GM21381 (cell line): ENCODE data around the gene DCC.

Experiments
- ATAC-seq: cut with Tn5 transposase; IDR thresholded peaks from one replicate; pipeline ENCODE4 v1.9.1; 2021; ENCODE audit warnings: mild to moderate bottlenecking, moderate library complexity; ENCODE audit not compliant: unreplicated experiment

Gene DCC

DNA sequence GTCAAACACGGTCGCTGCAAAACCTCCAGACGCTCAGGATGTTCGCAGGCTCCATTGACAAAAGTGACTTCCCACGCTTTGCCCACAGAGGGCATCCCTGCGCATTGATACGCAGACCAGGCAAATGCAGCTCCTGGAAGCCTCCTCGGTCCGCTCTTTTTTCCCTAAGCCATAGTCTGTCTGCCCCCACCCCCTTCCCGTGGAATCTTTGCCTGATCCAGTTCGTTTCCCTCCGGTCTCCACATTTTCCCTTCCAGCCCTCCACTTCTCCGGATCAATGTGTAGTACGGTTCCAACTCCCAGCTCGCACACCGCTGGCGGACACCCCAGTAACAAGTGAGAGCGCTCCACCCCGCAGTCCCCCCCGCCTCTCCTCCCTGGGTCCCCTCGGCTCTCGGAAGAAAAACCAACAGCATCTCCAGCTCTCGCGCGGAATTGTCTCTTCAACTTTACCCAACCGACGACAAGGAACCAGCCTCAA lies at the start of gene DCC:
Gene DCC, plus strand, starts transcription at position 307 of the 481 bp plus-strand sequence. CDS start 591 bp downstream, outside the sequence.
- no peak for ATAC-seq

DNA sequence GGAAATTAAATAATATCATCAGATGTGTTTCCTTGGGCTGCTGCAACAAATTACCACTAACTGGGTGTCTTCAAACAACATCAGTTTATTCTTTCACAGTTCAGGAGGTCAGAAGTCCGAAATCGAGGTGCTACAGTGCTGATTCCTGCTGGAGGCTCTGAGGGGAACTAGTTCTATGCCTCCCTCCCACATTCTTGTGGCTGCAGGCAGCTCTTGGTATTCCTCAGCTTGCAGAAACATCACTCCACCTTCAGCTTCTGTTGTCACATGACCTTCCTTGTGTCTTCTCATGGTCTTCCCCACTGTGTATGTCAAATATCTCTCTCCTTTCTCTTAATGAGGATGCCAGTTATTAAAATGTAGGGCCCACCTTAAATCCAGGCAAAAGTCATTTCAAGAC lies 29.3 kb upstream of the DCC start:
- no peak for ATAC-seq

DNA sequence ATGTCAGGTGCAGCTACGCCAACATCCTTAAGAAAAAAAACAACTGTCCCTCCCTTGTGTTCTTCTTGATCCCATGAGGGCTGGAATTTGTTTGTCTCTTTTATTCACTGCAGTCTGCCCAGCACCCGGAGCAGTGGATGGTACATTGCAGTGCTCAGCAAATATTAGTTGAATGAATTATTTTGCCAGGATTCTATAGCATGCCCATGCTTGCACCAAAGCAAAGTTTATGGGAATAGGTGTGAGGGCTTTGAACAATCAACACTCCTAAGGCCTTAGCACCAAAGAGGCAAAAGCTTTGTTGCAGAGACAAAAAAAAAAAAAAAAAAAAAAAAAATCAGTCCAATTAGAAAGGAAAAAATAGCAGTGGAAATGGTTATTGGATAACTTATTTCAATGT lies 28.7 kb upstream of the DCC start:
- ATAC-seq = no peak

GRCh38 chr18:52312346-52312745 lies 27.7 kb upstream of the DCC start:
- no peak for ATAC-seq

- ATAC-seq = no peak
Observed at GRCh38 chr18:52313213-52313612, 26.8 kb upstream of the DCC start.

GRCh38 chr18:52319424-52319983 lies 20.5 kb upstream of the DCC start:
- no peak for ATAC-seq

DNA sequence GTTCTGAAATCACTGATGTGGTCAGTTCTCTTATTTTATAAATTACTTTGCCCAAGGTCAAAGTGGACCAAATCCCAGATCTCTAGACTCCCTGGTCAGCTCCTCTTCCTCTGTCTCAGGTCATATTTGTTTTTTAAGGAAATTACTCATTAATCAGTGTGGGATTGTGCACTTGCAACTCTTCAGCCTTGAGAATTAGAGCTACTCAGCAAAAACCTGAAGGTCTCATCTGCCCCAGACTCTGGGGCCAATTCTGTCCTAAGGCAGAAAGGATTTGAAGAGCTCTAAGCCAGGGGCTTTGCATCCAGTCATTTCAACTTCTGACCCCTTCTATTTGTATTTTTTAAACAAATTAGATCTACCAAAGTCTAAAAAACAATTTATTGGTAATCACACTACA lies 17.7 kb upstream of the DCC start:
- ATAC-seq = no peak

DNA sequence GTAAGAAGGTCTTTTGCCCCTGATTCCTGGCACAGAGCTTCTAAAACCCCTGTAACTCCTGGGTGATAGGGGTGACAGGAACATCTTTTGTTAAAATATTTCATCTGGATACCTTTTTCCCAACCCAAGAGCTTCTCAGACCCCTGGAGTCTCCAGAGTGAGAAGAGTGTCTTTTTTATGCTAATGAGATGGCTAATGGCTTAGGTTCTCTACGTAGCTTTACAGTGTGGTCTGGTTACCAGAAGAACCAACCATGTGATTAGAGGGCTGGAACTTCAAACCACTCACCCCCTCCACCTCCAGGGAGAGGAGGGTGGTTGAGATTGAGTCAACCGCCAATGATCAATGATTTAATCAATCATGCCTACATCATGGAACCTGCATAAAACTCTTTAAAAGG lies 16.2 kb upstream of the DCC start:
- no peak for ATAC-seq

- no peak for ATAC-seq
Observed at GRCh38 chr18:52325997-52326396, 14.0 kb upstream of the DCC start.

GRCh38 chr18:52333860-52334259 lies 6.1 kb upstream of the DCC start:
- ATAC-seq = no peak

DNA sequence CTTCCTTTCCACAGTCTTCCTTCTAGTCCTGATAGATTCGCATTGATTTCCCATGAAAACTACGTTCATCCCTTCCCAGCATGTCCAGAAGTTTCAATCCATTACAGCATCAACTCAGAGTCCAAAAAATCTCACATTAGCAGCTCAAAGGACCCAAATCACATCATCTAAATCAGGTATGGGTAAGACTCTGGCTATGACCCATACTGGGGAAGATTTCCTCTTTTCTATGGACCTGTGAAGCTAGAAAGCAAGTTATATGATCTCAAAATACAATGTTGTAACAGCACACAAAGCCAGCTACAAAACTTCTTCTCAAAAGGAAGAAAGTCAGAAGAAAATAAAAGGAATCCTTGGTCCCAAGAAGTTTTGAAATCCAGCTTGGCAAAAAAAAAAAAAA lies 5.7 kb upstream of the DCC start:
- ATAC-seq = no peak

DNA sequence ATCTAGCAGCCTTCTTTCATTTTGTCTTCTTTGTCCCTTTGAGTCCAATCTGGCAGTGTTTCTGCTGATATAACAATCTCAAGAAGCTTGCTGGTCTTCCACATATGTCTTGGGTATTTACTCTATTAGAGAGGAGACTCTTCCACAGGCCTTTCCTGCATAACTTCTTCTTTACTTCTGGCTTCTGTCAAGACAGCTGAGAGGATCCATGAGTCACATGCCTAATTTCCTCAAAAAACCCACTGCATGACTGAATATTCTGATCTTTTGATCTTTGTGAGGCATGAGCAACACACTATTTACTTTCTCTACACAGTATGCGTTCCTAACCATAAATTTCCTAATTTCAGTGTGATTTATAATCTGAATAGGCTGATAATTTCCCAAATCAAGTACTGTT lies 5.1 kb upstream of the DCC start:
- ATAC-seq = no peak

DNA sequence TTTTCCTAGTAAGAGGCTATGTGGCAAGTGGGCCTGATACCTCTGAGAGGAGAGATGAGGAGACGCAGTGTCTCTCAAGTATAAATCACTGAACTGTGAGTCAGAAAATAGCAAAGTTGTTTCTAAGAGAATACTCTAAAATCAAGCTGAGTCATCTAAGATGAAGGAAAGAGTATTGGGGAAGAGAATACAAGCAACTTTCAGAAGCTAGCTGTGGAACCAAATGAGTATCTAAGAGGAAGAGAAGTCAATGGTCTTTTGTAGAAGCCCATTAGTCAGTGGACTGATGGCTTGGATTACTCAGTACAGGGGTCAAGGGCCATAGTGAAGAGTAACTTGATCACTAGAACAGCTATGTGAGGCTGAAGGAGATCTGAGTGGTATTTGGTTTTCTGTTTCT lies 2.7 kb upstream of the DCC start:
- ATAC-seq = no peak

DNA sequence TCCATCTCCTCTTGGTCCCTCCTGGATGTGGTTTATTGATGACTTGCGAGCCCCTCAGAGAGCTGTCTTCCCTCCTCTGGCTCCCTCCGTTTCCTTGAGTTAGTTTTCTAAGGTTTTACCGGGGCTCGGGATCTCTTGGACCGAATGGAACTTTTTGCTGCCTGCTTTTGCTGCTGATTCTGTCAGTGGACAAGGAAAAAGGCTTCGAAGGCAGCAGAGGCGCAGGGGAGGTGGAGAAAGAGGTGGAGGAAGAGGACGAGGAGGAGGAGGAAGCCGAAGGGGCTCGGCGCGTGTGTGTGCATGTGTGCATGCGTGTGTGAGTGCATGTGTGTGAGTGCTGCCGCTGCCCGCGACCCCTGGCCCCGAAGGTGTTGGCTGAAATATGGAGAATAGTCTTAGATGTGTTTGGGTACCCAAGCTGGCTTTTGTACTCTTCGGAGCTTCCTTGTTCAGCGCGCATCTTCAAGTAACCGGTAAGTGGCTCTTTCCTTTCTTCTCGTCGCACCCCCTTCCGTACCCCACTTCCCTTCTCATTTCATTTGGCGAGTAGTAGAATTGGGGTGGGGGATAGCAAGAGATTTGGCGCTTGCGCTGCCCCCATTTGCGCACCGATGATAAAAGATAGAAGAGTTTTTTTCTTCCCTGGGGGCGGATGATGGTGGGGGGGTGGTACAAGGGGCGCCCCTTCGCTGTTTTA lies 557 bp downstream of the DCC start:
- no peak for ATAC-seq

- ATAC-seq = no peak
Observed at GRCh38 chr18:52341103-52341432, 1.1 kb downstream of the DCC start.

DNA sequence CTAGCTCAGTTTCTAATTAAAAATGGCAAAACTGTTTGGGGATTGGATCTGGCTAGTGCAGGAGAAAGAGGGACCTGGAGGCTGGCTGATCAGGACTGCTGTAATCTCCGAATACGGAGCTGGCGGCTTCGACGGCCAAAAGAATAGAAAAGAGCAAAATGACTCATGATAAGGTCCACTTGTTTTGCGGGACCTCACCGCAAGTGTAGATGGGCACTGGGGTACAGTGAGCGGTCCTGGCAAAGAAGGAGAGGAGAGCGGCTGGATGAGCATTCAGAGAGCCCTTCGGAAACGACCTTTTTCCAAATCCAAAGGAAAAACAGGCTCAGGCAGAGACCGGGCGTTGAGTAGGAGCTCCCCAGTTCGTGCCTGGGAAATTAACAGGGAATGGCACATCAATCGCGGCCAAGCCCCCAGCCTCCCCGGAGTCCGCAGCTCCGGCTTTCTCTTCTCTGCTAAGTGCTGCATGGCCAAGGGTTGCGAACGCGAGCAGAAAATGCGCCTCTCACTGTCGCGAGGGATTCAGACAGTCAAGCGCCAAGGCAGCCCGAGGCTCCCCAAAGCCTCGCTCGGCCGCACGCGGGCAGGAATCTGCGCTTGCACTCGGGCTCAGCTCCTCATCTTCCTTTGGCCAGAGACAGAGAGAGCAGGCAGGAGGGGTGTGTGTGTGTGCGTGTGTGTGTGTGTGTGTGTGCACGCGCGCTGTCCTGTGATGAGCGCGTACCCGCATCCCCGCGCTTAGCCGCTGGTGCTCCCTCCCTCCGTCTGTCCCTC lies 1.8 kb downstream of the DCC start:
- ATAC-seq = no peak

DNA sequence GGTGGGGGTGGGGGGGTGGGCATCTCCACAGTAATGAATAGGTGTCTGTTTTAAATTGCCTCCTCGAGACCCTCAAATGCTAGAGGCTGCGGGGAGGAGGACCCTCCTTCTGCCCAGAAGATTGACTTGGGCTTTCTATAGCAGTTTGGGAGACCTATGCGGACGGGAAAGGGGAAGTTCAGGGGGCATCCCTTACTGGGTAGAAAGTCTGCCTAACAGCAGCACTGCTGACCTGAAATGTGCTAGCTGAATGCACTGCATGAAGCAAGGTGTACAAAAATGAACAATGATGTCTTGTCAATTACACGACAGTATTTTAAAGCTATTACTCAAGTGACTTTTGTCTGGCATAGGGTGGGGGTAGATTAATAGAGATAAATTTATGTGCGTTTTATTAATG lies 2.5 kb downstream of the DCC start:
- no peak for ATAC-seq

- no peak for ATAC-seq
Observed at GRCh38 chr18:52343138-52343537, 3.1 kb downstream of the DCC start.

DNA sequence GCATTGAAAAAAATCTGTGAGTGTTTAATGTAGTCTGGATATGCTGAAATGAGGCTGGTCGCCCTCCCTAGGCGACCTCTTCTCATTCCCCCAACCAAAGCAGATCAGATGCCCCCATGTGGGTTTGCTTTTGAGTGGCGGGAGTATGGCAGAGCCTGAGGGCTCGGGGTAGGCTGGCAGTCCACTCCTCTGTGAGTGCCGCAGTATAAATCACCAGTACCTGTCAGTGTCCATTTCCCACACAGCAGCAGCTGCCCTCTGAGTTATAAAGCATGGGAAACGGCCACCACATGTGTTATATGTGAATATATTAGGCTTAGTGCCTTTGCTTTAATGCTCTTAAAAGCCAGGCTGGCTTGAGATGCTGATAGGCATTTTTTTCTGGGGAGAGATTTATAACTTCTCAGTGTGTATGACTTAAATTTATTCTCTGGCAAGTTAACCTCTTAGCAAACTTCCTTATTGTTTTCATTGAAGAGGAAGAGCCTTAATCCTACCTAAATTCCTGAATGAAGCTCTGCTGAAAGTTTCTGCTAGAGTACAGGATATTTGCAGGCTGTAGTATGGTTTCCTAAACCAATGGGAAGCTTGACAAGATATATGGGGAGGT lies 3.8 kb downstream of the DCC start:
- ATAC-seq = no peak

DNA sequence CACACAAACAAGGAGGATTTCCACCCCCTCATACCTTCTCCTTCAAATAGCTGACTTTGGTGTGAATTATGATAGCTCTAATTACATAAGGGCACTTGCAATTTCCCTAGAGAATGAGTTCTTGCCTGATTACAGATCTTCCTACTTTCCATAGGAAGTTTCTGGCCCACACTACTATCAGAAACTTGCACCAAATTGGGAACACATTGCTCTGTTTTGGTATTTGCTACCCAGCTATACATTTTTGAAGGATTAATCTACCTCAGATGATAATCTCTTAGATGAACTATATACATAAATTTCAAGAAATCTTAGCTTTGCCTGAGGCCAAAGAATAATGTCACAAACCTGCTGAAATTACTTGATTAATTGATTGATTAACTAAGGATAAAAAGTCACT lies 4.9 kb downstream of the DCC start:
- no peak for ATAC-seq

- no peak for ATAC-seq
Observed at GRCh38 chr18:52345428-52345827, 5.4 kb downstream of the DCC start.

GRCh38 chr18:52348209-52348608 lies 8.2 kb downstream of the DCC start:
- no peak for ATAC-seq
